Smooth muscle cell (in vitro differentiated cells): ENCODE data around the gene CLTCL1. TPM values are rescaled to one million over a fixed set of nuclear protein-coding genes. Genes with fewer than 3 reads are reported as not detected.

Source experiments
- DNase-seq: peaks from one replicate; lab custom pipeline; 2025; ENCODE audit not compliant: unreplicated experiment; lab: John Stamatoyannopoulos, UW
- H2AFZ ChIP-seq: fragments of 200-600 bp; sonication (generic); 2 replicates; pipeline ENCODE4 v1.6.0; 2016; ENCODE audit warnings: antibody characterized with exemption, low read depth, mild to moderate bottlenecking
- H3F3A ChIP-seq: fragments of 200-600 bp; sonication (generic); 2 replicates; pipeline ENCODE4 v1.6.0; 2017; ENCODE audit warnings: antibody characterized with exemption, low read depth
- H3K27ac ChIP-seq: fragments of 200-600 bp; sonication (generic); 2 replicates; pipeline ENCODE4 v1.5.1; 2016; ENCODE audit warnings: low read depth, mild to moderate bottlenecking
- H3K27me3 ChIP-seq: fragments of 200-600 bp; sonication (generic); 2 replicates; pipeline ENCODE4 v1.6.1; 2016; ENCODE audit warnings: low read depth, mild to moderate bottlenecking
- H3K36me3 ChIP-seq: fragments of 200-600 bp; sonication (generic); 2 replicates; pipeline ENCODE4 v1.5.1; 2016; ENCODE audit warnings: low read depth
- H3K4me1 ChIP-seq: fragments of 200-600 bp; sonication (generic); 2 replicates; pipeline ENCODE4 v1.5.1; 2016; ENCODE audit warnings: low read depth
- H3K4me2 ChIP-seq: fragments of 200-600 bp; sonication (generic); 2 replicates; pipeline ENCODE4 v1.6.0; 2016; ENCODE audit warnings: mild to moderate bottlenecking
- H3K4me3 ChIP-seq: fragments of 200-600 bp; sonication (generic); 2 replicates; pipeline ENCODE4 v1.5.1; 2016; ENCODE audit warnings: mild to moderate bottlenecking
- H3K79me2 ChIP-seq: fragments of 200-600 bp; sonication (generic); 2 replicates; pipeline ENCODE4 v1.6.0; 2016; ENCODE audit warnings: low read depth, mild to moderate bottlenecking
- H3K9ac ChIP-seq: fragments of 200-600 bp; sonication (generic); 2 replicates; pipeline ENCODE4 v1.6.0; 2016; ENCODE audit warnings: low read depth
- H3K9me3 ChIP-seq: fragments of 200-600 bp; sonication (generic); replicated peaks from 2 replicates; pipeline ENCODE4 v1.5.1; 2016; ENCODE audit warnings: low read depth
- H4K20me1 ChIP-seq: fragments of 200-600 bp; sonication (generic); 2 replicates; pipeline ENCODE4 v1.6.0; 2016; ENCODE audit warnings: low read depth
- CTCF ChIP-seq: fragments of 200-600 bp; sonication (generic); IDR thresholded peaks from 2 replicates; pipeline ENCODE4 v1.5.1; 2017; ENCODE audit warnings: borderline replicate concordance, mild to moderate bottlenecking, antibody characterized with exemption; ENCODE audit not compliant: insufficient read depth, poor library complexity, severe bottlenecking
- WGBS: methylation state at CpG from one replicate; pipeline ENCODE4 v1.1.7; 2016; ENCODE audit warnings: low lambda C conversion rate; 5-methylcytosine and 5-hydroxymethylcytosine counted together
- polyA plus RNA-seq: library from polyadenylated mRNA; unstranded; fragments of >200 nt; fragmentation: Nextera tagmentation; extraction: Ambion mirVana; gene quantifications from 2 replicates; pipeline ENCODE4 v1.2.1, GENCODE V29; 2016
- total RNA-seq: library from RNA; depleted of rRNA; stranded (reverse); fragments of >200 nt; gene quantifications from 2 replicates; pipeline ENCODE4 v1.2.3, GENCODE V29; 2014

Gene CLTCL1
- total and polyA plus RNA-seq, 2 experiments from 2014 or later: 4.7 to 9.0 TPM

GRCh38 chr22:19149047-19149883 lies 142.3 kb downstream of the CLTCL1 start:
- H3K27ac ChIP-seq: no peak overlapping the region
- H3K4me1 ChIP-seq: no peaks in the 10 kb centered on the region
- no peaks in the 10 kb centered on the region for H3K36me3 ChIP-seq
- H4K20me1 ChIP-seq: no peaks in the 10 kb centered on the region
- peak overlapping the region; percentile 5 for H3K4me3 ChIP-seq
- no peak for DNase-seq
- H3K79me2 ChIP-seq: peaks cover 1% of the 10 kb centered on the region
- H3K4me2 ChIP-seq: peak overlapping the region; percentile 74
- no peak overlapping the region for H2AFZ ChIP-seq
- H3F3A ChIP-seq: no peaks in the 10 kb centered on the region
- H3K9ac ChIP-seq: no peak overlapping the region
- no peaks in the 10 kb centered on the region for H3K9me3 ChIP-seq
- no peak for TF ChIP-seq CTCF
- WGBS: 10% methylated on average over 90 of the region's 92 CpGs
- peaks cover 76% of the 10 kb centered on the region for H3K27me3 ChIP-seq

DNA sequence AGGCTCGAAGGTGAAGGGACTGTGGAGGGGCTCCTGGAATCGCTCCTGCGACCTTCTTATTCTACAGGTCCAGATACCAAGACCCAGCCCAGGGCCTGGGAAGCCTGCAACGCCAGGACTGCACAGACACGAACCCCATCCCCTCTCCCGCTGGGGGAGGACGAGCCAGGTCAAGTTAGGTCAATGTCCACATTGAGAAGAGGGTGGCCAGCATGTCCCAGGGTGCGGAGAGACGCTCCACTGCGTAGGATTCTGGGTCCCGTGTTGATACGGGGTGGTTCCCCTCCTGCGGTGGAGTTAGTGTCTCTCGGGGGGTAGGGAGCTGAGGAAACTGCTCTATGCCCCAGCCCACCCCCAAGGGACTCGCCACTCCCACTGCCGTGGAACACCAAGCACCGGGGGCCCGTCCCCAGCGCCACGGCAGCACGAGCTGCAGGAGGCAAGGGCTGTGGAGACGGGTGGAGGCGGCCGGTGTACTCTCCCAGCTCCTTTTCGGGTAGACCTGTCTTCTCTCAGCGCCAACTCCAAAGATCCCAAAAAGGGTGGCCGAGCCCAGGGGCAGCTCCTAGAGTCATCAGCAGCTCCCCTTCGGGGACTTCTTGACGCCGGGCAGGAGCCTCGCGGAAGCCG lies 143.0 kb downstream of the CLTCL1 start:
- TF ChIP-seq CTCF: no peak
- Histone ChIP-seq H3K4me3 (no peak overlapping the region), H3K9ac (no peak overlapping the region), H3K36me3 (no peaks in the 10 kb centered on the region), H3K79me2 (peaks cover 9% of the 10 kb centered on the region), H3F3A (no peaks in the 10 kb centered on the region), H3K4me1 (no peaks in the 10 kb centered on the region), H3K27ac (no peak overlapping the region), H3K27me3 (peaks cover 71% of the 10 kb centered on the region), H3K4me2 (no peak overlapping the region), H3K9me3 (no peaks in the 10 kb centered on the region), H4K20me1 (no peaks in the 10 kb centered on the region), H2AFZ (no peak overlapping the region)
- WGBS: 73% methylated on average over 33 of the region's 33 CpGs
- DNase-seq: no peak

DNA sequence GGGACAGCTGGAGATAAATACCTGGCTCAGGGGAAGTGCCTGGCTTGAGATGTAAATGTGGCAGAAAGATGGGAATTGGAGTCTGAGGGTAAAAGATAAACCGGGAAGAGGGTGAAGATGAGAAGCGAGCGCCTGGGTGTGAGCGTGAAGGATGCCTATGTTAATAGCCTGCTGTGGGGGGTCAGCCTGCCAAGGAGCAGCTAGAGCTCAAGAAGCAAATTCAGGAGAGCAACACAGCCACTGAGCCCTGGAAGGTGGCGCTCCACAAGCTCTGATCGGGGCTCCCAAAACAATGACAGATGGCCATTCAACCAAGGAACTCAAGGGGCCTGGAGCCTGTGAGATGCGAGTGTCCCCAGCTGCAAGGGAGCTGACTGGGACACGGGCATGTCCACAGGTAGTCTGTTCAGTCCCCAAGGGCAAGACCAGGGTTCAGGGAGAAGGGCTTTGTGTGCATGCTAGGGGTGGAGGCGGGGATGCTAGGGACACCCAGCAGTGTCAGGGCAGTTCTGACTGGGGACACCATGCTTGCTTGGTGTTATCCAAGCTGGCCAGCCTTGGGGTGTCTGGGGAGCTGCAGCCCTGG lies 144.2 kb downstream of the CLTCL1 start:
- Histone ChIP-seq H3K4me2 (no peak overlapping the region), H4K20me1 (no peaks in the 10 kb centered on the region), H3K27me3 (peaks cover 60% of the 10 kb centered on the region), H3K36me3 (no peaks in the 10 kb centered on the region), H3K4me1 (no peaks in the 10 kb centered on the region), H2AFZ (no peak overlapping the region), H3K9me3 (no peaks in the 10 kb centered on the region), H3K79me2 (peaks cover 13% of the 10 kb centered on the region), H3F3A (no peaks in the 10 kb centered on the region), H3K4me3 (no peak overlapping the region), H3K27ac (no peak overlapping the region), H3K9ac (no peak overlapping the region)
- TF ChIP-seq CTCF: no peak
- DNase-seq: no peak
- 29% methylated on average over 9 of the region's 9 CpGs for WGBS
